ENCODE measurements around the gene TSPEAR. TPM values are rescaled to one million over a fixed set of nuclear protein-coding genes. Genes with fewer than 3 reads are reported as not detected.

TSPEAR gene
- total RNA-seq, 2 donors from 2014 or later = not detected

GRCh38 chr21:44514218-44514520, 197.2 kb downstream of the TSPEAR start:
- no peaks in the 10 kb centered on the region for H3K27me3 ChIP-seq
- no peak overlapping the region for H3K9ac ChIP-seq (ENCODE audit: low read depth in 2 of 2, low read length in 2 of 2)
- no peaks in the 10 kb centered on the region for H3K9me3 ChIP-seq
- TF ChIP-seq CTCF (IDR thresholded peaks at IDR 0.05) = no peak
- H3K36me3 ChIP-seq = no peaks in the 10 kb centered on the region
- no peak overlapping the region for H3K4me3 ChIP-seq
- DNase-seq = no peak
- intact Hi-C loops (cut with DNase I) = no loop called here
- H3K4me1 ChIP-seq = no peaks in the 10 kb centered on the region
- no peak overlapping the region for H3K27ac ChIP-seq

GRCh38 chr21:44513389-44514217, 197.8 kb downstream of the TSPEAR start:
- Histone ChIP-seq H3K4me3 (no peak overlapping the region), H3K27me3 (no peaks in the 10 kb centered on the region), H3K9me3 (no peaks in the 10 kb centered on the region), H3K4me1 (no peaks in the 10 kb centered on the region), H3K27ac (no peak overlapping the region), H3K9ac (ENCODE audit: low read depth in 2 of 2, low read length in 2 of 2) (no peak overlapping the region), H3K36me3 (no peaks in the 10 kb centered on the region)
- no peak for DNase-seq
- no peak for TF ChIP-seq CTCF (IDR thresholded peaks at IDR 0.05)
- intact Hi-C loops (cut with DNase I) = no loop called here

GRCh38 chr21:44512496-44513388, 198.6 kb downstream of the TSPEAR start:
- H3K4me1 ChIP-seq = no peaks in the 10 kb centered on the region
- no peak overlapping the region for H3K9ac ChIP-seq (ENCODE audit: low read depth in 2 of 2, low read length in 2 of 2)
- H3K36me3 ChIP-seq = no peaks in the 10 kb centered on the region
- no peaks in the 10 kb centered on the region for H3K27me3 ChIP-seq
- intact Hi-C loops (cut with DNase I) = no loop called here
- H3K9me3 ChIP-seq = no peaks in the 10 kb centered on the region
- no peak overlapping the region for H3K4me3 ChIP-seq
- no peak for DNase-seq
- H3K27ac ChIP-seq = no peak overlapping the region
- TF ChIP-seq CTCF (IDR thresholded peaks at IDR 0.05) = no peak

GRCh38 chr21:44511938-44512275, 199.5 kb downstream of the TSPEAR start:
- H3K27ac ChIP-seq = no peak overlapping the region
- no peak for TF ChIP-seq CTCF (IDR thresholded peaks at IDR 0.05)
- H3K9ac ChIP-seq (ENCODE audit: low read depth in 2 of 2, low read length in 2 of 2) = no peak overlapping the region
- no peak for DNase-seq
- H3K36me3 ChIP-seq = no peaks in the 10 kb centered on the region
- intact Hi-C loops (cut with DNase I) = no loop called here
- no peaks in the 10 kb centered on the region for H3K4me1 ChIP-seq
- no peaks in the 10 kb centered on the region for H3K9me3 ChIP-seq
- H3K27me3 ChIP-seq = no peaks in the 10 kb centered on the region
- no peak overlapping the region for H3K4me3 ChIP-seq

GRCh38 chr21:44511219-44511937, 200.0 kb downstream of the TSPEAR start:
- intact Hi-C loops (cut with DNase I) = no loop called here
- no peak overlapping the region for H3K27ac ChIP-seq
- no peak for TF ChIP-seq CTCF (IDR thresholded peaks at IDR 0.05)
- no peak overlapping the region for H3K9ac ChIP-seq (ENCODE audit: low read depth in 2 of 2, low read length in 2 of 2)
- no peaks in the 10 kb centered on the region for H3K36me3 ChIP-seq
- H3K4me3 ChIP-seq = no peak overlapping the region
- H3K4me1 ChIP-seq = no peaks in the 10 kb centered on the region
- no peaks in the 10 kb centered on the region for H3K27me3 ChIP-seq
- no peaks in the 10 kb centered on the region for H3K9me3 ChIP-seq
- no peak for DNase-seq
